GM12865 (cell line): ENCODE data around the gene PDE5A.

Source experiments
- DNase-seq: peaks from one replicate; pipeline ENCODE4 v3.0.0; 2010; ENCODE audit warnings: low read depth
- H3K4me3 ChIP-seq: 2 replicates; pipeline ENCODE4 v1.5.1; 2011; ENCODE audit warnings: mild to moderate bottlenecking, low read depth, low read length, control low read depth
- CTCF ChIP-seq: IDR thresholded peaks from 2 replicates; pipeline ENCODE4 v1.5.1; 2011; ENCODE audit warnings: low read length, control low read depth, low read depth, inconsistent platforms; ENCODE audit not compliant: insufficient read depth; ENCODE audit errors: missing control alignments

The PDE5A gene

GRCh38 chr4:119627267-119628255 lies 1.0 kb downstream of the PDE5A start:
- peak; percentile 52 for DNase-seq
- peak; percentile 69 for TF ChIP-seq CTCF
- H3K4me3 ChIP-seq, result peak overlapping the region; percentile 82

GRCh38 chr4:119626943-119627266 lies 1.7 kb downstream of the PDE5A start:
- DNase-seq, result no peak
- TF ChIP-seq CTCF, result no peak

GRCh38 chr4:119626420-119626819 lies 2.2 kb downstream of the PDE5A start:
- no peak for DNase-seq
- H3K4me3 ChIP-seq, result no peak overlapping the region
- no peak for TF ChIP-seq CTCF

More at GRCh38 chr4:119626943-119627266, 1.7 kb downstream of the PDE5A start:
- peak overlapping the region; percentile 38 for H3K4me3 ChIP-seq

GRCh38 chr4:119625761-119626160 lies 2.8 kb downstream of the PDE5A start:
- TF ChIP-seq CTCF, result no peak
- no peak overlapping the region for H3K4me3 ChIP-seq
- no peak for DNase-seq

- H3K4me3 ChIP-seq, result no peak overlapping the region
- DNase-seq, result no peak
- no peak for TF ChIP-seq CTCF
These were observed 4.2 kb downstream of the PDE5A start for GRCh38 chr4:119624356-119624755.

- no peak overlapping the region for H3K4me3 ChIP-seq
- no peak for TF ChIP-seq CTCF
- DNase-seq, result no peak
These were observed 5.6 kb downstream of the PDE5A start for GRCh38 chr4:119623025-119623424.
